ENCODE measurements around the gene FAM32A. TPM values are rescaled to one million over a fixed set of nuclear protein-coding genes. Genes with fewer than 3 reads are reported as not detected.

The FAM32A gene
- total RNA-seq, 4 donors from 2014 or later: 73.0 to 106 (median 88.6) TPM

DNA sequence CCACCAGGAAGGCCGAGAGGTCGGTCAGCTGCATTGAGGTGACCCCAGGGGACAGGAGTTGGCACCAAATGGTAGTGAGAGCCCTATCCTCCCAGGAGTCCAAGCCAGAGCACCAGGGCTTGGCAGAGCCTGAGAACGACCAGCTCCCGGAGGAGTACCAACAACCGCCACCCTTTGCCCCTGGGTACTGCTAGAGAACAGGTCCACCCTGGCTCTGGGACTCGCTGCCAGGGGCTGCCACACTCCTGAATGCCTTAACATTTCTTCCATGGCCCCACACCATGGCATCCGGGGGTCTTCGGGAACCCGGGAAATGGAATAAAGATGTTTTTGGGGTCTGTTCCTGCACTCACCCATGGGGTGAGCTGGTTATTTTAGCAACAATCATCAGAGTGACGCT lies 27.6 kb upstream of the FAM32A start:
- Histone ChIP-seq H3K9me3 (no peaks in the 10 kb centered on the region), H3K4me1 (no peaks in the 10 kb centered on the region), H3K27me3 (no peaks in the 10 kb centered on the region), H3K36me3 (peaks cover 0 to 5% (median 0%) of the 10 kb centered on the region in 4 donors), H3K4me3 (no peak overlapping the region), H3K27ac (no peak overlapping the region)
- intact Hi-C loops (cut with DNase I; ENCODE audit: low total_unique reads): no loop called here
- WGBS, 2 donors (ENCODE audit: low coverage in 1 of 2): 92% methylated on average over 10 of the region's 10 CpGs; no CpG with 5 or more reads in 1 of the 2 donors
- in situ Hi-C loops (cut with MboI; ENCODE audit: low pct_ligation_motif_present in 1 of 4, low pct_unique_long_range_greater_than_20kb in 1 of 4, low sequenced_read_pairs in 3 of 4): no loop called here
- DNase-seq: no peak
- TF ChIP-seq, protein P1, sequence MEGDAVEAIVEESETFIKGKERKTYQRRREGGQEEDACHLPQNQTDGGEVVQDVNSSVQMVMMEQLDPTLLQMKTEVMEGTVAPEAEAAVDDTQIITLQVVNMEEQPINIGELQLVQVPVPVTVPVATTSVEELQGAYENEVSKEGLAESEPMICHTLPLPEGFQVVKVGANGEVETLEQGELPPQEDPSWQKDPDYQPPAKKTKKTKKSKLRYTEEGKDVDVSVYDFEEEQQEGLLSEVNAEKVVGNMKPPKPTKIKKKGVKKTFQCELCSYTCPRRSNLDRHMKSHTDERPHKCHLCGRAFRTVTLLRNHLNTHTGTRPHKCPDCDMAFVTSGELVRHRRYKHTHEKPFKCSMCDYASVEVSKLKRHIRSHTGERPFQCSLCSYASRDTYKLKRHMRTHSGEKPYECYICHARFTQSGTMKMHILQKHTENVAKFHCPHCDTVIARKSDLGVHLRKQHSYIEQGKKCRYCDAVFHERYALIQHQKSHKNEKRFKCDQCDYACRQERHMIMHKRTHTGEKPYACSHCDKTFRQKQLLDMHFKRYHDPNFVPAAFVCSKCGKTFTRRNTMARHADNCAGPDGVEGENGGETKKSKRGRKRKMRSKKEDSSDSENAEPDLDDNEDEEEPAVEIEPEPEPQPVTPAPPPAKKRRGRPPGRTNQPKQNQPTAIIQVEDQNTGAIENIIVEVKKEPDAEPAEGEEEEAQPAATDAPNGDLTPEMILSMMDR (IDR thresholded peaks at IDR 0.05): no peak
- TF ChIP-seq POLR2A (IDR thresholded peaks at IDR 0.05) (no peak), EP300 (IDR thresholded peaks at IDR 0.05; ENCODE audit: low read depth) (no peak), POLR2AphosphoS5 (IDR thresholded peaks at IDR 0.05) (no peak)

DNA sequence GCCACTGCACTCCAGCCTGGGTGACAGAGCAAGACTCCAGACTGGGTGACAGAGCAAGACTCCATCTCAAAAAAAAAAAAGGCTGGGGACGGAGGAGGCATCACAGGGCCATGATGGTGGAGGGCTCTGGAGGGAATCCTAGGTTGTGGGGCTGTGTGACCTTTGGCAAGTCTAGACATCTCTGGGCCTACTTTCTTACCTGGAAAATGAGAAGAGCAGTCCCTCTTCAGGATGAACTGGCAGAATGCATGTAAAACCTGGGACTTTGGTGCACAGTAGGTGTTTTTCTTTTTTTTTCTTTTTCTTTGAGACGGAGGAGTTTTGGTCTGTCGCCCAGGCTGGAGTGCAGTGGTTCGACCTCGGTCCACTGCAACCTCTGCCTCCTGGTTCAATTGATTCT lies 25.6 kb upstream of the FAM32A start:
- no peaks in the 10 kb centered on the region for H3K9me3 ChIP-seq
- H3K27me3 ChIP-seq: no peaks in the 10 kb centered on the region
- no peaks in the 10 kb centered on the region for H3K36me3 ChIP-seq
- H3K27ac ChIP-seq: no peak overlapping the region
- H3K4me3 ChIP-seq: no peak overlapping the region
- peaks cover 0 to 12% (median 0%) of the 10 kb centered on the region in 4 donors for H3K4me1 ChIP-seq
- TF ChIP-seq, protein P1 (IDR thresholded peaks at IDR 0.05): no peak
- TF ChIP-seq POLR2AphosphoS5 (IDR thresholded peaks at IDR 0.05) (no peak), POLR2A (IDR thresholded peaks at IDR 0.05) (no peak), EP300 (IDR thresholded peaks at IDR 0.05; ENCODE audit: low read depth) (no peak)
- WGBS, 2 donors (ENCODE audit: low coverage in 1 of 2): 89% methylated on average over 4 to 5 of the region's 5 CpGs
- intact Hi-C loops (cut with DNase I; ENCODE audit: low total_unique reads): no loop called here
- DNase-seq: no peak
- in situ Hi-C loops (cut with MboI; ENCODE audit: low pct_ligation_motif_present in 1 of 4, low pct_unique_long_range_greater_than_20kb in 1 of 4, low sequenced_read_pairs in 3 of 4): no loop called here

DNA sequence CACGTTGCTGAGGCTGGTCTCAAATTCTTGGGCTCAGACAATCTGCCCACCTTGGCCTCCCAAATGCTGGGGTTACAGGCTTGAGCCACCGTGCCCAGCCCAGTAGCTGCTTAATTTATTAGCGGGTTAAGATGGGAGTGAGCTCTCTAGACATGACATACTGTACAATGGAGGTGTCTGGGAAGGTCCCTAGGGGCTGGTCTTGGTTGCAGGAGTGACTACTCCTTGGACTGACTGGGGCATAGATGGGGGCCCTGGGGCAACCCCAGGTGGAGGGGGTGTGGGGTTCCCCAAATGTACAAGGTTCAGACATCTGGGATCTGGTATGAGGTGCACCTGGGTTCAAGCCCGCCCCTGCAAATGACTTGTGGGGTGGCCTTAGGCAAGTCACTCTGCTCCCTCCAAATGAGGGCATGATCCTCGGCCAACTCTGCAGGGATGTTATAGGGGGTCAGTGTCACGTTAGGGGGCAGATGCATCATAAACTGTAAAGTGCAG lies 24.7 kb upstream of the FAM32A start:
- in situ Hi-C loops (cut with MboI; ENCODE audit: low pct_ligation_motif_present in 1 of 4, low pct_unique_long_range_greater_than_20kb in 1 of 4, low sequenced_read_pairs in 3 of 4) (no loop called here), intact Hi-C loops (cut with DNase I; ENCODE audit: low total_unique reads) (no loop called here)
- peaks cover 0 to 12% (median 0%) of the 10 kb centered on the region in 4 donors for H3K4me1 ChIP-seq
- TF ChIP-seq, protein P1 (IDR thresholded peaks at IDR 0.05): no peak
- TF ChIP-seq POLR2AphosphoS5 (IDR thresholded peaks at IDR 0.05): no peak
- H3K9me3 ChIP-seq: no peaks in the 10 kb centered on the region
- no peak overlapping the region for H3K4me3 ChIP-seq
- H3K36me3 ChIP-seq: no peaks in the 10 kb centered on the region
- 52% methylated on average over 6 of the region's 6 CpGs; no CpG with 5 or more reads in 1 of the 2 donors for WGBS, 2 donors (ENCODE audit: low coverage in 1 of 2)
- DNase-seq: no peak
- no peak overlapping the region for H3K27ac ChIP-seq
- no peaks in the 10 kb centered on the region for H3K27me3 ChIP-seq

DNA sequence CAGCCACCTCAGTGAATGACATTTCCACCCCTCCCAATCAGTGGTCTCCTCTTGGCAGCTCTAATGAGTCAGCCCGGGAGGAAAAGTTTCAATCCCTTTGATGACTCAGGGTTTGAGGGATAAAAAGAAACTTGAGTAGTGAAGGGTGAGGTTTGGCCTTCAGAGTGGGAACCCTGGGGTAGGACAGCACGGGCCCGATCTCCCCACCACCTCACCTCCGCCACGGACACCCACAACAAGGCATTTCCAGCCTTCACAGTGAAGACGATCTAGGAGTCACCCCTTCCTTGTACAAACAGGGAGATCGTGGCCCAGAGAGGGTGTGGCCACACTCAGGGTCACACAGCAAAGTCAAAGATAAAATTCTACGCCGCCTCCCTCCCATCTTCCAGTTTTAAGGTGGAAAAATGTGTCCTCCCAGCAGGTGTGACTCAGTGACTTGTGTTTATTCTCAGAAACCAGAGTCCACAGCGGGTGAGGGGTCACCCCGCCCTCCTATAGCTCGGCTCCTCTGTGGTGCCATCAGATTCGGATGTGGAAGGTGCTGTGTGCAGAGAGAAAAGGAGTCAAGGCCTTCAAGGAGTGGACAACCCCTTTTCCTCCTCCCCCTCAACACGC lies 24.2 kb upstream of the FAM32A start:
- intact Hi-C loops (cut with DNase I; ENCODE audit: low total_unique reads): no loop called here
- TF ChIP-seq EP300 (IDR thresholded peaks at IDR 0.05; ENCODE audit: low read depth) (no peak), POLR2A (IDR thresholded peaks at IDR 0.05) (no peak), POLR2AphosphoS5 (IDR thresholded peaks at IDR 0.05) (no peak)
- TF ChIP-seq, protein P1 (IDR thresholded peaks at IDR 0.05): no peak
- peaks cover 0 to 12% (median 0%) of the 10 kb centered on the region in 4 donors for H3K4me1 ChIP-seq
- no peaks in the 10 kb centered on the region for H3K27me3 ChIP-seq
- in situ Hi-C loops (cut with MboI; ENCODE audit: low pct_ligation_motif_present in 1 of 4, low pct_unique_long_range_greater_than_20kb in 1 of 4, low sequenced_read_pairs in 3 of 4): no loop called here
- 55% methylated on average over 14 of the region's 14 CpGs; no CpG with 5 or more reads in 1 of the 2 donors for WGBS, 2 donors (ENCODE audit: low coverage in 1 of 2)
- H3K27ac ChIP-seq: no peak overlapping the region
- peak; percentile 47 for DNase-seq
- no peaks in the 10 kb centered on the region for H3K36me3 ChIP-seq
- H3K4me3 ChIP-seq: no peak overlapping the region
- H3K9me3 ChIP-seq: no peaks in the 10 kb centered on the region

Measured in transverse colon (tissue), 4 donors.